HepG2 (cell line): ENCODE measurements around the gene SYCE1L. TPM values are rescaled to one million over a fixed set of nuclear protein-coding genes. Genes with fewer than 3 reads are reported as not detected.

Source experiments
- CREB1 ChIP-seq, 2 experiments: fragments of 450-650 bp in 1 of 2; IDR thresholded peaks; 2 replicates each; pipeline ENCODE4 v1.6.1; 2016 to 2017; ENCODE audit warnings: control low read depth in 1 of 2, mild to moderate bottlenecking in 1 of 2, missing compliant biosample characterization in 1 of 2, missing genetic modification characterization in 1 of 2
- DMAP1 ChIP-seq: IDR thresholded peaks from 2 replicates; pipeline ENCODE4 v1.6.1; 2016
- DZIP1 ChIP-seq: sonication (generic); formaldehyde crosslinking; IDR thresholded peaks from 2 replicates; pipeline ENCODE4 v1.5.0; 2020; ENCODE audit warnings: mild to moderate bottlenecking, missing genetic modification reagents
- ETV5 ChIP-seq: IDR thresholded peaks from 2 replicates; pipeline ENCODE4 v1.6.1; 2018; ENCODE audit warnings: missing biosample characterization, missing genetic modification reagents, inconsistent platforms, borderline replicate concordance
- ETV6 ChIP-seq: sonication (generic); formaldehyde crosslinking; conservative IDR thresholded peaks from 2 replicates; pipeline ENCODE4 v1.4.0; 2020; ENCODE audit warnings: missing genetic modification reagents
- KDM3A ChIP-seq: IDR thresholded peaks from 2 replicates; pipeline ENCODE4 v1.6.1; 2018; ENCODE audit warnings: low read depth, missing compliant biosample characterization
- MXD1 ChIP-seq: sonication (generic); formaldehyde crosslinking; IDR thresholded peaks from 2 replicates; pipeline ENCODE4 v1.4.0; 2020; ENCODE audit warnings: mild to moderate bottlenecking, missing genetic modification reagents
- NKX3-1 ChIP-seq: sonication (generic); formaldehyde crosslinking; IDR thresholded peaks from 2 replicates; pipeline ENCODE4 v1.5.0; 2020; ENCODE audit warnings: missing genetic modification reagents
- NR2F2 ChIP-seq: IDR thresholded peaks from 2 replicates; pipeline ENCODE4 v1.6.1; 2012; ENCODE audit warnings: low read depth, inconsistent platforms, borderline replicate concordance
- SALL1 ChIP-seq: sonication (generic); formaldehyde crosslinking; IDR thresholded peaks from 2 replicates; pipeline ENCODE4 v1.8.0; 2022; ENCODE audit warnings: mild to moderate bottlenecking, missing genetic modification reagents
- ZBTB33 ChIP-seq: sonication (generic); formaldehyde crosslinking; IDR thresholded peaks from 2 replicates; pipeline ENCODE4 v1.4.0; 2020; ENCODE audit warnings: missing genetic modification reagents
- ZMAT3 ChIP-seq: sonication (generic); formaldehyde crosslinking; conservative IDR thresholded peaks from 2 replicates; pipeline ENCODE4 v1.7.0; 2021; ENCODE audit warnings: missing genetic modification reagents
- ZNF205 ChIP-seq: IDR thresholded peaks from 2 replicates; pipeline ENCODE4 v1.6.1; 2018; ENCODE audit warnings: missing biosample characterization, missing genetic modification reagents
- ZNF207 ChIP-seq: fragments of 450-650 bp; IDR thresholded peaks from 2 replicates; pipeline ENCODE4 v1.6.1; 2016; ENCODE audit warnings: antibody characterized with exemption, borderline replicate concordance
- ZNF572 ChIP-seq: sonication (generic); formaldehyde crosslinking; IDR thresholded peaks from 2 replicates; pipeline ENCODE4 v1.5.1; 2020; ENCODE audit warnings: mild to moderate bottlenecking, missing genetic modification reagents
- ZNF772 ChIP-seq: sonication (generic); formaldehyde crosslinking; IDR thresholded peaks from 2 replicates; pipeline ENCODE4 v1.5.0; 2020; ENCODE audit warnings: mild to moderate bottlenecking, missing genetic modification reagents
- ZNF879 ChIP-seq: sonication (generic); formaldehyde crosslinking; IDR thresholded peaks from 2 replicates; pipeline ENCODE4 v1.8.1; 2023; ENCODE audit warnings: missing genetic modification reagents
- polyA plus RNA-seq, 8 experiments: library from polyadenylated mRNA; depleted of rRNA in 3 of 8; stranded (reverse) in 7 of 8; unstranded in 1 of 8; fragments of >200 nt; fragmentation: Illumina TruSeq in 4 of 8; extraction: Trizol in 4 of 8; gene quantifications; 2 replicates each; pipeline versions ENCODE4 v1.2.1 to v1.2.3, GENCODE V29; 2011 to 2016; ENCODE audit warnings: low read depth in 4 of 8, missing spikeins in 1 of 8, mixed read lengths in 1 of 8; ENCODE audit not compliant: insufficient read depth in 1 of 8
- total RNA-seq, 5 experiments: library from RNA; depleted of rRNA; stranded (reverse); fragments of >200 nt; fragmentation: Illumina TruSeq; extraction: Trizol; gene quantifications; 2 replicates each; pipeline ENCODE4 v1.2.3, GENCODE V29; 2016; ENCODE audit warnings: low read depth in 1 of 5
- TF ChIP-seq, protein P1 (sequence below): sonication (generic); formaldehyde crosslinking; IDR thresholded peaks from 2 replicates; pipeline ENCODE4 v1.9.0; 2022; ENCODE audit warnings: missing genetic modification reagents, mild to moderate bottlenecking, borderline replicate concordance
- TF ChIP-seq, protein P2 (sequence below): sonication (generic); formaldehyde crosslinking; conservative IDR thresholded peaks from 2 replicates; pipeline ENCODE4 v1.4.0; 2020; ENCODE audit warnings: missing genetic modification reagents
- TF ChIP-seq, protein P3 (sequence below): sonication (generic); formaldehyde crosslinking; IDR thresholded peaks from 2 replicates; pipeline ENCODE4 v1.5.0; 2020; ENCODE audit warnings: mild to moderate bottlenecking, missing genetic modification reagents, moderate library complexity

The SYCE1L gene
- total and polyA plus RNA-seq, 2 of the 13 experiments (the other 11 are each of a cell fraction or from before 2014, with no cell fraction given) = 0.22 TPM; not detected in 1

DNA sequence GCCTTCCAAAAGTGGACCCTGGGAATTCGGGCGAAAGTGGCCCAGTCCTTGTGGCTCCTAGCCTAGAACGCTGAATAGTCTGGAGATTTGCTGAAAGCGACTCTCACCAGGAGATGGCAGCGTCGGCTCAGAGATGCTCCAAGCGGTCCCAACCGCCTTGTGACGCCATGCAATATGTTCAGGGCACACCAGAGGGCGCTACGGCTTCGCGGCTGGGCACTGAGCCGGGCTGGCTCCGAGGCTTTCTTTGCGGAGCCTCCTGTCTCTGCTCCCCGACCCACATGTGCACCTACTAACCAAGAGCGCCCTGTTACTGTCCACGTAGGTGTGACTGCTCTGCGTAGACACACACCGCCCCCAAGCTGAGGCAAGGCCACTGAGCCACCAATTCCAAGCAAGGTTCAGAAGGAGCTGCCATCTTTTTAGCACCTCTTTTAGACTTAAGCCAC lies 36.9 kb downstream of the SYCE1L start (continued):
- TF ChIP-seq ZBTB33 (no peak), NR2F2 (no peak; the same call in 1 of the 2 replicates), SALL1 (CRISPR knock-in tag) (peak; percentile 82), ETV6 (CRISPR knock-in tag) (no peak), DZIP1 (CRISPR knock-in tag) (no peak), MXD1 (CRISPR knock-in tag) (peak; percentile 50; the same call in 1 of the 2 replicates), ZNF205 (CRISPR knock-in tag) (peak; percentile 92), ZNF572 (CRISPR knock-in tag) (peak; percentile 99), ZNF772 (CRISPR knock-in tag) (no peak), ZNF879 (CRISPR knock-in tag) (no peak), DMAP1 (CRISPR knock-in tag) (no peak), KDM3A (CRISPR knock-in tag) (peak; percentile 96), ZMAT3 (no peak; the same call in 1 of the 2 replicates), ETV5 (no peak; the same call in 1 of the 2 replicates), NKX3-1 (CRISPR knock-in tag) (peak; percentile 49; the same call in 1 of the 2 replicates), ZNF207 (no peak), CREB1 (IDR thresholded peaks at IDR 0.05) (peak; percentile 56), CREB1 (CRISPR knock-in tag; IDR thresholded peaks at IDR 0.05) (no peak; the same call in 1 of the 2 replicates)
- TF ChIP-seq, protein P1, sequence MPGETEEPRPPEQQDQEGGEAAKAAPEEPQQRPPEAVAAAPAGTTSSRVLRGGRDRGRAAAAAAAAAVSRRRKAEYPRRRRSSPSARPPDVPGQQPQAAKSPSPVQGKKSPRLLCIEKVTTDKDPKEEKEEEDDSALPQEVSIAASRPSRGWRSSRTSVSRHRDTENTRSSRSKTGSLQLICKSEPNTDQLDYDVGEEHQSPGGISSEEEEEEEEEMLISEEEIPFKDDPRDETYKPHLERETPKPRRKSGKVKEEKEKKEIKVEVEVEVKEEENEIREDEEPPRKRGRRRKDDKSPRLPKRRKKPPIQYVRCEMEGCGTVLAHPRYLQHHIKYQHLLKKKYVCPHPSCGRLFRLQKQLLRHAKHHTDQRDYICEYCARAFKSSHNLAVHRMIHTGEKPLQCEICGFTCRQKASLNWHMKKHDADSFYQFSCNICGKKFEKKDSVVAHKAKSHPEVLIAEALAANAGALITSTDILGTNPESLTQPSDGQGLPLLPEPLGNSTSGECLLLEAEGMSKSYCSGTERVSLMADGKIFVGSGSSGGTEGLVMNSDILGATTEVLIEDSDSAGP (CRISPR knock-in tag) = peak; percentile 80
- TF ChIP-seq, protein P2, sequence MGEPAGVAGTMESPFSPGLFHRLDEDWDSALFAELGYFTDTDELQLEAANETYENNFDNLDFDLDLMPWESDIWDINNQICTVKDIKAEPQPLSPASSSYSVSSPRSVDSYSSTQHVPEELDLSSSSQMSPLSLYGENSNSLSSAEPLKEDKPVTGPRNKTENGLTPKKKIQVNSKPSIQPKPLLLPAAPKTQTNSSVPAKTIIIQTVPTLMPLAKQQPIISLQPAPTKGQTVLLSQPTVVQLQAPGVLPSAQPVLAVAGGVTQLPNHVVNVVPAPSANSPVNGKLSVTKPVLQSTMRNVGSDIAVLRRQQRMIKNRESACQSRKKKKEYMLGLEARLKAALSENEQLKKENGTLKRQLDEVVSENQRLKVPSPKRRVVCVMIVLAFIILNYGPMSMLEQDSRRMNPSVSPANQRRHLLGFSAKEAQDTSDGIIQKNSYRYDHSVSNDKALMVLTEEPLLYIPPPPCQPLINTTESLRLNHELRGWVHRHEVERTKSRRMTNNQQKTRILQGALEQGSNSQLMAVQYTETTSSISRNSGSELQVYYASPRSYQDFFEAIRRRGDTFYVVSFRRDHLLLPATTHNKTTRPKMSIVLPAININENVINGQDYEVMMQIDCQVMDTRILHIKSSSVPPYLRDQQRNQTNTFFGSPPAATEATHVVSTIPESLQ (CRISPR knock-in tag) = no peak
- TF ChIP-seq, protein P3, sequence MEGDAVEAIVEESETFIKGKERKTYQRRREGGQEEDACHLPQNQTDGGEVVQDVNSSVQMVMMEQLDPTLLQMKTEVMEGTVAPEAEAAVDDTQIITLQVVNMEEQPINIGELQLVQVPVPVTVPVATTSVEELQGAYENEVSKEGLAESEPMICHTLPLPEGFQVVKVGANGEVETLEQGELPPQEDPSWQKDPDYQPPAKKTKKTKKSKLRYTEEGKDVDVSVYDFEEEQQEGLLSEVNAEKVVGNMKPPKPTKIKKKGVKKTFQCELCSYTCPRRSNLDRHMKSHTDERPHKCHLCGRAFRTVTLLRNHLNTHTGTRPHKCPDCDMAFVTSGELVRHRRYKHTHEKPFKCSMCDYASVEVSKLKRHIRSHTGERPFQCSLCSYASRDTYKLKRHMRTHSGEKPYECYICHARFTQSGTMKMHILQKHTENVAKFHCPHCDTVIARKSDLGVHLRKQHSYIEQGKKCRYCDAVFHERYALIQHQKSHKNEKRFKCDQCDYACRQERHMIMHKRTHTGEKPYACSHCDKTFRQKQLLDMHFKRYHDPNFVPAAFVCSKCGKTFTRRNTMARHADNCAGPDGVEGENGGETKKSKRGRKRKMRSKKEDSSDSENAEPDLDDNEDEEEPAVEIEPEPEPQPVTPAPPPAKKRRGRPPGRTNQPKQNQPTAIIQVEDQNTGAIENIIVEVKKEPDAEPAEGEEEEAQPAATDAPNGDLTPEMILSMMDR (CRISPR knock-in tag) = peak; percentile 100
